Immature natural killer cell (primary cell): ENCODE results near the gene CD320. TPM values are rescaled to one million over a fixed set of nuclear protein-coding genes. Genes with fewer than 3 reads are reported as not detected.

ENCODE experiments used
- polyA plus RNA-seq, 3 donors: library from polyadenylated mRNA; unstranded; fragments of 300-500 nt; fragmentation: Illumina TruSeq; gene quantifications; one replicate each; pipeline ENCODE4 v1.2.3, GENCODE V29; 2021

Gene CD320
- polyA plus RNA-seq, 3 donors from 2014 or later: 86.4 to 105 (median 90.3) TPM

Other genes starting within 250 kb of the CD320 start
- gene FBN3, start 158.8 kb downstream of the CD320 start, polyA plus RNA-seq: not detected
- 10 to 100 TPM; 38.0 to 61.1 (median 48.1) TPM for gene CERS4, start 99.0 kb downstream of the CD320 start, polyA plus RNA-seq
- gene NDUFA7, start 13.0 kb upstream of the CD320 start, polyA plus RNA-seq: 100 to 1,000 TPM in 2 of 3 donors, 10 to 100 TPM in 1; 95.2 to 173 (median 132) TPM
- gene RPS28, start 13.1 kb upstream of the CD320 start, polyA plus RNA-seq: 1,000 to 10,000 TPM in 2 of 3 donors, 100 to 1,000 TPM in 1; 690 to 1,852 (median 1,290) TPM
- 1 to 10 TPM; 4.8 to 8.0 (median 5.3) TPM for gene KANK3, start 34.9 kb upstream of the CD320 start, polyA plus RNA-seq
- not detected for gene ANGPTL4, start 55.8 kb upstream of the CD320 start, polyA plus RNA-seq
- 100 to 1,000 TPM in 1 of 3 donors, 10 to 100 TPM in 2; 38.1 to 106 (median 53.4) TPM for gene RAB11B, start 82.0 kb upstream of the CD320 start, polyA plus RNA-seq
- 10 to 100 TPM; 43.9 to 71.4 (median 59.4) TPM for gene MARCHF2, start 104.9 kb upstream of the CD320 start, polyA plus RNA-seq
- 100 to 1,000 TPM; 163 to 287 (median 209) TPM for gene HNRNPM, start 136.6 kb upstream of the CD320 start, polyA plus RNA-seq
- gene PRAM1, start 194.3 kb upstream of the CD320 start, polyA plus RNA-seq: 1 to 10 TPM; 1.9 to 3.7 (median 2.5) TPM
- gene ZNF414, start 205.8 kb upstream of the CD320 start, polyA plus RNA-seq: 10 to 100 TPM in 1 of 3 donors, 1 to 10 TPM in 2; 6.0 to 20.8 (median 8.3) TPM